ENCODE results near the gene NHEJ1. TPM values are rescaled to one million over a fixed set of nuclear protein-coding genes. Genes with fewer than 3 reads are reported as not detected.

Gene NHEJ1
- total RNA-seq, 4 donors from 2014 or later, result 8.6 to 13.8 (median 11.9) TPM

DNA sequence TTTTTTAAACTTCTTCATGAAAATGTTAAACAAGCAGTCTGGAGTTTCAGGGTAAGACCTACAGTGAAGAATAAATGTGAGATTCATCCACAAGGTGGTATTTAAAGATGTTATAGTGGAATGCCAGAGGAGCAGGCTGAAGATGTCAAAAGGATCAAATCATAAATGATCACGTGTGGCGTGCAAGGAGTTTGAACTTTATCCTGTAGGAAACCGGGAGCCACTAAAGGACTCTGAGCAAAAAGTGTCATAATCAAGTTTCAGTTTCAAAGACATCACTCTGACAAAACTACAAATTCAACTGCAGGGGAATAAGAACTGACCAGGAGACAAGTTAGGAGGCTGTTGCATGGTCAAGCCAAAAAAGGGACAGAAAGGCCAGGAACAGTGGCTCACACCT lies 19.9 kb downstream of the NHEJ1 start:
- Histone ChIP-seq H3K36me3 (peaks cover 7 to 14% of the 10 kb centered on the region in 2 donors), H3K27ac (no peak overlapping the region), H3K4me1 (no peaks in the 10 kb centered on the region), H3K4me3 (replicated peaks in 1 of 3) (no peak overlapping the region), H3K27me3 (no peaks in the 10 kb centered on the region), H3K9me3 (no peaks in the 10 kb centered on the region)
- TF ChIP-seq POLR2A (IDR thresholded peaks at IDR 0.05), result no peak
- TF ChIP-seq, protein P1, sequence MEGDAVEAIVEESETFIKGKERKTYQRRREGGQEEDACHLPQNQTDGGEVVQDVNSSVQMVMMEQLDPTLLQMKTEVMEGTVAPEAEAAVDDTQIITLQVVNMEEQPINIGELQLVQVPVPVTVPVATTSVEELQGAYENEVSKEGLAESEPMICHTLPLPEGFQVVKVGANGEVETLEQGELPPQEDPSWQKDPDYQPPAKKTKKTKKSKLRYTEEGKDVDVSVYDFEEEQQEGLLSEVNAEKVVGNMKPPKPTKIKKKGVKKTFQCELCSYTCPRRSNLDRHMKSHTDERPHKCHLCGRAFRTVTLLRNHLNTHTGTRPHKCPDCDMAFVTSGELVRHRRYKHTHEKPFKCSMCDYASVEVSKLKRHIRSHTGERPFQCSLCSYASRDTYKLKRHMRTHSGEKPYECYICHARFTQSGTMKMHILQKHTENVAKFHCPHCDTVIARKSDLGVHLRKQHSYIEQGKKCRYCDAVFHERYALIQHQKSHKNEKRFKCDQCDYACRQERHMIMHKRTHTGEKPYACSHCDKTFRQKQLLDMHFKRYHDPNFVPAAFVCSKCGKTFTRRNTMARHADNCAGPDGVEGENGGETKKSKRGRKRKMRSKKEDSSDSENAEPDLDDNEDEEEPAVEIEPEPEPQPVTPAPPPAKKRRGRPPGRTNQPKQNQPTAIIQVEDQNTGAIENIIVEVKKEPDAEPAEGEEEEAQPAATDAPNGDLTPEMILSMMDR (IDR thresholded peaks at IDR 0.05), result no peak
- DNase-seq, result no peak
- intact Hi-C loops (cut with DNase I), result no loop called here
- WGBS, 2 donors, result 91 to 97% methylated on average over 3 of the region's 3 CpGs

DNA sequence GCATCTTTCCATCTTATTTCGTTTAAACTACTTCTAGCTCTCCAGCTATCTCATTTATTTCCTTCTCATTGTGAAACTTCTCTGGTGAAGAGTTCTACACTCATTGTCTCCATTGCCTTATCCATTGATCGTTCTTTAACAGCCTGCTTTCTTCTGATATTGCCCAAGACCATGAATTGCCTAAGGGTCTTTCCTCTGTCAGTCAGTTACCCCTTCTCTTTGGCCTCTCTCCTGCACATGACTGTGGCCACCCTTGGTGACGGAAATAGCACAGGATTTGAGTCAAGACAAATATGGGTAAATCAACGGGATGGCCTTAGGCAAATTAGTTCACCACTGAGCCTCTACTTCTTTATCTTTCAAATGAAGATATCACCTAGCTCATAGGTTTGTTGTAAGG lies 26.6 kb downstream of the NHEJ1 start:
- WGBS, 2 donors, result 90 to 92% methylated on average over 4 of the region's 4 CpGs
- Histone ChIP-seq H3K4me1 (no peaks in the 10 kb centered on the region), H3K9me3 (no peaks in the 10 kb centered on the region), H3K36me3 (no peaks in the 10 kb centered on the region), H3K27ac (no peak overlapping the region), H3K4me3 (replicated peaks in 1 of 3) (no peak overlapping the region), H3K27me3 (no peaks in the 10 kb centered on the region)
- intact Hi-C loops (cut with DNase I), result no loop called here
- TF ChIP-seq, protein P1 (IDR thresholded peaks at IDR 0.05), result no peak
- no peak for TF ChIP-seq POLR2A (IDR thresholded peaks at IDR 0.05)
- DNase-seq, result no peak

GRCh38 chr2:219131744-219132143 lies 28.9 kb downstream of the NHEJ1 start:
- intact Hi-C loops (cut with DNase I), result no loop called here
- peaks cover 0 to 2% of the 10 kb centered on the region in 2 donors for H3K4me1 ChIP-seq
- no peak overlapping the region for H3K4me3 ChIP-seq (replicated peaks in 1 of 3)
- no peak overlapping the region for H3K27ac ChIP-seq
- H3K9me3 ChIP-seq, result no peaks in the 10 kb centered on the region
- 91 to 95% methylated on average over 4 of the region's 4 CpGs for WGBS, 2 donors
- H3K27me3 ChIP-seq, result no peaks in the 10 kb centered on the region
- H3K36me3 ChIP-seq, result no peaks in the 10 kb centered on the region
- no peak for DNase-seq
- no peak for TF ChIP-seq POLR2A (IDR thresholded peaks at IDR 0.05)
- TF ChIP-seq, protein P1 (IDR thresholded peaks at IDR 0.05), result no peak

- H3K27me3 ChIP-seq, result no peaks in the 10 kb centered on the region
- H3K4me1 ChIP-seq, result peaks cover 0 to 5% of the 10 kb centered on the region in 2 donors
- no peaks in the 10 kb centered on the region for H3K36me3 ChIP-seq
- no peak overlapping the region for H3K4me3 ChIP-seq (replicated peaks in 1 of 3)
- no peak for DNase-seq
- no peak for TF ChIP-seq POLR2A (IDR thresholded peaks at IDR 0.05)
- TF ChIP-seq, protein P1 (IDR thresholded peaks at IDR 0.05), result no peak
- intact Hi-C loops (cut with DNase I), result no loop called here
- no peak overlapping the region for H3K27ac ChIP-seq
- 75% methylated on average over 3 of the region's 3 CpGs for whole genome bisulfite sequencing, 2 donors
- H3K9me3 ChIP-seq, result no peaks in the 10 kb centered on the region
Measured at GRCh38 chr2:219131327-219131726, 29.3 kb downstream of the NHEJ1 start.

DNA sequence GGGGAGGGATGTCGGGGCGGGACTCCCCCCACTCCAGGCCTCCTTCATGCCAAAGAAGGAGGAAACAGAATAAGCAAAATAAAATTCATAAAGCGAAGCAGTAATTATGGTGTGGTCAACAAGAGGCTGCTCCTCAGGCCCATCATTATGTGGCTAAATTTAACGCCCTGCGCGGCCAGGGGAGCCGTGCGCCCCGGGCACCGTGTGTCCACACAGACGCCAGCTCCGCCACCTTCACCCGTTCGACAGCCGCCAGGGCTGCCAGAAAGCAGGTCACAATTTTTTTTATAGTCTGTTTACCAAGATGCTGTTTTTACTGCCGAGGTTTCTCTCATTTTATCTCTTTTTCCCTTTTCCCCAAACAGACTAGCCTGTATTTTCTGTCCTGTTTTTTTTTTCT lies 31.0 kb downstream of the NHEJ1 start:
- Histone ChIP-seq H3K27ac (no peak overlapping the region), H3K27me3 (no peaks in the 10 kb centered on the region), H3K9me3 (no peaks in the 10 kb centered on the region), H3K36me3 (no peaks in the 10 kb centered on the region), H3K4me1 (peaks cover 0 to 5% of the 10 kb centered on the region in 2 donors), H3K4me3 (replicated peaks in 1 of 3) (no peak overlapping the region)
- no peak for TF ChIP-seq POLR2A (IDR thresholded peaks at IDR 0.05)
- TF ChIP-seq, protein P1 (IDR thresholded peaks at IDR 0.05), result no peak
- WGBS, 2 donors, result 96 to 97% methylated on average over 16 of the region's 16 CpGs
- DNase-seq, result no peak
- intact Hi-C loops (cut with DNase I), result no loop called here
